Heart right ventricle (tissue), 16 donors: Measurements from ENCODE around the gene AKAP13. TPM values are rescaled to one million over a fixed set of nuclear protein-coding genes. Genes with fewer than 3 reads are reported as not detected.

Experiments used
- ATAC-seq, 8 donors: fragments of 200-7000 bp; cut with Tn5 transposase; one replicate each; pipeline ENCODE4 v1.9.1; 2020; ENCODE audit warnings: mild to moderate bottlenecking in 8 of 8, moderate library complexity in 8 of 8, moderate number of reproducible peaks in 1 of 8
- DNase-seq, 2 donors: peaks; one replicate each; pipeline ENCODE4 v3.0.0-alpha.2; 2020
- H3K27ac ChIP-seq, 10 donors: fragments of 200-600 bp; sonication (generic) in 2 of 10; one replicate each; pipeline versions ENCODE4 v1.5.0 to v1.8.0; 2020 to 2022; ENCODE audit warnings: mild to moderate bottlenecking in 3 of 10
- H3K27me3 ChIP-seq, 7 donors: fragments of 200-600 bp; one replicate each; pipeline ENCODE4 v1.8.0; 2021 to 2022; ENCODE audit warnings: mild to moderate bottlenecking in 2 of 7
- H3K36me3 ChIP-seq, 9 donors: fragments of 200-600 bp; sonication (generic) in 1 of 9; one replicate each; pipeline versions ENCODE4 v1.5.0 to v1.8.0; 2020 to 2022; ENCODE audit warnings: mild to moderate bottlenecking in 2 of 9
- H3K4me1 ChIP-seq, 9 donors: fragments of 200-600 bp; sonication (generic) in 1 of 9; one replicate each; pipeline versions ENCODE4 v1.5.0 to v1.8.0; 2020 to 2022; ENCODE audit warnings: mild to moderate bottlenecking in 4 of 9
- H3K4me3 ChIP-seq, 10 donors: fragments of 200-600 bp; sonication (generic) in 2 of 10; one replicate each; pipeline versions ENCODE4 v1.5.0 to v1.8.0; 2020 to 2022; ENCODE audit warnings: mild to moderate bottlenecking in 7 of 10, moderate library complexity in 2 of 10
- H3K9me3 ChIP-seq, 11 donors: fragments of 200-600 bp in 10 of 11; sonication (generic) in 2 of 11; one replicate each; pipeline versions ENCODE4 v1.5.0 to v1.8.0; 2013 to 2022; ENCODE audit warnings: mild to moderate bottlenecking in 2 of 11, control low read depth in 1 of 11, moderate library complexity in 1 of 11
- WGBS, 2 donors: extraction: QIAGEN DNeasy Blood & Tissue Kit; methylation state at CpG; one replicate each; pipeline ENCODE4 v1.1.7; 2013; ENCODE audit warnings: inconsistent platforms in 1 of 2; 5-methylcytosine and 5-hydroxymethylcytosine counted together
- intact Hi-C, 10 donors: fragments of 100-400 bp; cut with DNase I; formaldehyde crosslinking; loops; one replicate each; pipeline versions ENCODE4 v1.11.1 to v1.14.2; 2022
- polyA plus RNA-seq, 2 donors: library from polyadenylated mRNA; stranded (reverse); fragments of 200-250 nt; gene quantifications; one replicate each; pipeline ENCODE4 v1.2.3, GENCODE V29; 2013
- total RNA-seq, 10 donors: library from RNA; stranded (reverse); fragmentation: NEBNext Ultra II Directional in 3 of 10; extraction: Animal tissue kit (Norgen Biotek cat#: 25700) in 3 of 10; gene quantifications; one replicate each; pipeline versions ENCODE4 v1.2.1 to v1.2.4, GENCODE V29; 2021 to 2023
- TF ChIP-seq, protein P1 (sequence below), 9 donors: fragments of 200-600 bp; sonication (generic) in 2 of 9; IDR thresholded peaks; one replicate each; pipeline versions ENCODE4 v1.5.0 to v1.8.0; 2021 to 2022; ENCODE audit warnings: antibody characterized with exemption in 9 of 9, mild to moderate bottlenecking in 5 of 9, moderate library complexity in 1 of 9
- donor health status: Arrhythmogenic right ventricular cardiomyopathy.
- donor health status: ischemic (EF 13 %, LVEDD 7.1; RV severe dilation, severe dysfunction).
- donor health status: healthy with polysubstance abuse.
- donor health status: DM: no; HTN: yes; CAD: no.
- donor health status: DM: no; HTN: no; CAD: no.
- donor health status: ischemic (EF 25% LVEDD 6.9; RV normal size, moderate dysfunction).
- donor health status: ischemic (EF 25% LVEDD 5.7; RV mildly dilated, moderate dysfunction).
- donor health status: healthy.
- donor health status: DM: yes; HTN: yes; CAD: no.
- donor health status: Ischemic cardiomyopathy.
- donor health status: ischemic (EF 35%, LVEDD 5.7; RV mildly dilated, moderate dysfunction).
- donor health status: nonischemic (EF 11% LVEDD 7.7; RV severe dilation, severe dysfunction).
- donor health status: DM: yes; HTN: yes; CAD: no.
- donor health status: PGD.
- donor health status: ischemic (EF 29% LVEDD 5.4; RV normal size, mild dysfunction).
- donor health status: nonischemic (EF 23%, LVEDD 6.1; RV moderate dilation, normal function).

Gene AKAP13
- total and polyA plus RNA-seq, 12 donors, result 89.3 to 645 (median 480) TPM

DNA sequence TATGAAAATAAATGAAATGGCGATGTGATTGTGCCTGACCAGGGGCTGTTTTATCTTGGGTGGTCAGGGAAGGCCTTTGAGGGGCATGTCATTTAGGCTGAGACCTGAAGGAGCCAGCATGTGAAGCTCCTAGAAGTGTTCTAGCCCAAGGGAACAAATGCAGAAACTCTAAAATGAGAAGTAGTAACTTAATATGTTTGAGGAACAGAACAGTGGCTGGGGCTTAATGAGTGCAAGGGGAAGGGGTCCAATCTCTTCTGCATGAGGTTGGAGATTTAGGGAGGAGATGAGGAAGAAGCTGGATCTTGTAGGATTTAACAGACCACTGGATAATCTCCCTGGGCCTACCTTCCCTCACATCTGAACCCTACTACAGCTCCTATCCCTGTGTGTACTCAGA lies 110.5 kb downstream of the AKAP13 start:
- Histone ChIP-seq H3K27ac (no peak overlapping the region), H3K27me3 (no peaks in the 10 kb centered on the region), H3K4me1 (peaks cover 2 to 81% (median 70%) of the 10 kb centered on the region in 9 donors), H3K36me3 (peaks cover 0 to 14% (median 5%) of the 10 kb centered on the region in 9 donors), H3K4me3 (no peak overlapping the region), H3K9me3 (no peaks in the 10 kb centered on the region)
- no peak for DNase-seq
- TF ChIP-seq, protein P1, sequence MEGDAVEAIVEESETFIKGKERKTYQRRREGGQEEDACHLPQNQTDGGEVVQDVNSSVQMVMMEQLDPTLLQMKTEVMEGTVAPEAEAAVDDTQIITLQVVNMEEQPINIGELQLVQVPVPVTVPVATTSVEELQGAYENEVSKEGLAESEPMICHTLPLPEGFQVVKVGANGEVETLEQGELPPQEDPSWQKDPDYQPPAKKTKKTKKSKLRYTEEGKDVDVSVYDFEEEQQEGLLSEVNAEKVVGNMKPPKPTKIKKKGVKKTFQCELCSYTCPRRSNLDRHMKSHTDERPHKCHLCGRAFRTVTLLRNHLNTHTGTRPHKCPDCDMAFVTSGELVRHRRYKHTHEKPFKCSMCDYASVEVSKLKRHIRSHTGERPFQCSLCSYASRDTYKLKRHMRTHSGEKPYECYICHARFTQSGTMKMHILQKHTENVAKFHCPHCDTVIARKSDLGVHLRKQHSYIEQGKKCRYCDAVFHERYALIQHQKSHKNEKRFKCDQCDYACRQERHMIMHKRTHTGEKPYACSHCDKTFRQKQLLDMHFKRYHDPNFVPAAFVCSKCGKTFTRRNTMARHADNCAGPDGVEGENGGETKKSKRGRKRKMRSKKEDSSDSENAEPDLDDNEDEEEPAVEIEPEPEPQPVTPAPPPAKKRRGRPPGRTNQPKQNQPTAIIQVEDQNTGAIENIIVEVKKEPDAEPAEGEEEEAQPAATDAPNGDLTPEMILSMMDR (IDR thresholded peaks at IDR 0.05), result no peak
- no peak for ATAC-seq
- intact Hi-C loops, result loop anchor here in 5 of 10 donors (5.0 to 10.0 kb wide), 5 partner anchors 91 to 344 kb away; no protein-coding TSS in a partner anchor
- WGBS, 2 donors, result 84 to 89% methylated on average over 1 of the region's 1 CpG

DNA sequence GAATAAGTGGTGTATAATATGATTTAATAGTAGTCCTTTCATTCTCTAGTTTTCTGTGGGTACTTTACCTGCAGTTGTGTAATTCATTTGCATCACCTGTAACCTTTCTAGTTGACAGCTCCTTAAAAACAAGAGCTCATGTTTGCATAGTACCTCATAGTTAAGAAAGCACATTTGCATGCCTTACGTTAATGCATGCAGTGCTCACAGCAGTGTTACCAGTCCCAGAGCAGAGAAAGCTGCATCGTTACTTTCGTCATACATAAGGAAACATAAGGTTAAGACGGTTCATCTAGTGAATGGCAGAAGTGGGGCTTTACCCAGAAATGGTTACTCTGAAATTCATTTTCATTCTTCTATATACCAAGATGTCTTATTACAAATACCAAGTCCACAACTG lies 111.3 kb downstream of the AKAP13 start:
- Histone ChIP-seq H3K27ac (no peak overlapping the region), H3K36me3 (peaks cover 0 to 14% (median 5%) of the 10 kb centered on the region in 9 donors), H3K4me3 (no peak overlapping the region), H3K9me3 (no peaks in the 10 kb centered on the region), H3K27me3 (no peaks in the 10 kb centered on the region), H3K4me1 (peaks cover 8 to 85% (median 74%) of the 10 kb centered on the region in 9 donors)
- intact Hi-C loops, result loop anchor here in 5 of 10 donors (5.0 to 10.0 kb wide), 5 partner anchors 91 to 343 kb away; no protein-coding TSS in a partner anchor
- WGBS, 2 donors, result 76 to 77% methylated on average over 4 of the region's 4 CpGs
- DNase-seq (no peak), ATAC-seq (no peak)
- TF ChIP-seq, protein P1 (IDR thresholded peaks at IDR 0.05), result no peak

DNA sequence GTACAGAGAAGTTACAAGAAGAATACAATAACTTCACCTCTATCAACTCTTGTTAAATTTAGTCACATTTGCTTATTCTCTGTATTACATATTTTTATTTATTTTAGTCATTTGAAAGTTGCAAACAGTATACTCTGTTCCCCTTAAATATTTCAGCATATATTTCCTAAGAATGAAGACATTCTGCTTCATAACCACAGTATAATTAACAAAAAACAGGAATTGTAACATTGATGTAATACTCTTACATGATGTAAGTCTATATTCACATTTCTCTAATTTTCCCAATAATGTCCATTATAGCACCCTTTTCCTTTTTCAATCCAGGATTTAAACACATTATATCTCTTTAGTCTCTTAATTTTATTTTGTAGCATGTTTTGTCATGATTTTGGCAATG lies 112.0 kb downstream of the AKAP13 start:
- Histone ChIP-seq H3K4me1 (peaks cover 8 to 90% (median 81%) of the 10 kb centered on the region in 9 donors), H3K27ac (no peak overlapping the region)

DNA sequence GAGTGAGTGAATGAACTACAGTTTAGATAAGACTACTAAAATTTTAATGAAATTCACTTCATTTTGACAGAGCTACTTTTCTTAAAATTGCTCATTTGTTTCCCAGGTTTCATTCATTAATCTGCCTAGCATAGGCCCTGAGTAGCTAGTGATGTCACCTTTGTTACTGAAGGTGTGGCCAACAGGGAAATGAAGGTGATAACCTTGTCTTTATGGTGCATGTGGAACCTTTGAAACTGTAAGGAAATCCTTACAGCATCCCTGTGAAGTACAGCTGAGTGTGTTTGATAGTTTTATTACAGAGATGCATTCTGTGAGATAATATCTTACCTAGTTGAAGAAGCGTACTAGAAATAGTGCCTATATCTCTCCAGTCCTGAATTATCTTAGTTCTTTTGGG lies 112.9 kb downstream of the AKAP13 start:
- no peak overlapping the region for H3K4me3 ChIP-seq
- no peaks in the 10 kb centered on the region for H3K9me3 ChIP-seq
- H3K27ac ChIP-seq, result peak overlapping the region in 6 of 10 donors; percentile 13 to 66 (median 57)
- no peaks in the 10 kb centered on the region for H3K27me3 ChIP-seq
- DNase-seq, result no peak
- intact Hi-C loops, result loop anchor here in 5 of 10 donors (5.0 to 10.0 kb wide), 5 partner anchors 89 to 342 kb away; no protein-coding TSS in a partner anchor
- H3K36me3 ChIP-seq, result peaks cover 0 to 3% (median 0%) of the 10 kb centered on the region in 9 donors
- WGBS, 2 donors, result 53 to 62% methylated on average over 1 of the region's 1 CpG
- no peak for ATAC-seq
- TF ChIP-seq, protein P1 (IDR thresholded peaks at IDR 0.05), result no peak
- H3K4me1 ChIP-seq, result peaks cover 8 to 90% (median 87%) of the 10 kb centered on the region in 9 donors

More for the DNA sequence above, 112.0 kb downstream of the AKAP13 start:
- H3K4me3 ChIP-seq, result no peak overlapping the region
- intact Hi-C loops, result loop anchor here in 5 of 10 donors (5.0 to 10.0 kb wide), 5 partner anchors 90 to 342 kb away; no protein-coding TSS in a partner anchor
- ATAC-seq, result no peak
- H3K36me3 ChIP-seq, result peaks cover 0 to 10% (median 5%) of the 10 kb centered on the region in 9 donors
- DNase-seq, result no peak
- no peaks in the 10 kb centered on the region for H3K27me3 ChIP-seq
- TF ChIP-seq, protein P1 (IDR thresholded peaks at IDR 0.05), result no peak
- H3K9me3 ChIP-seq, result no peaks in the 10 kb centered on the region
